Dermis microvascular lymphatic vessel endothelial cell (primary cell): ENCODE results near the gene ERC2. TPM values are rescaled to one million over a fixed set of nuclear protein-coding genes. Genes with fewer than 3 reads are reported as not detected.
A peak's percentile ranks its signal among the peaks of the same experiment; 100 is the strongest.
"Not testable (repeated sequence)": the region's sequence is repeated elsewhere in the genome, so short reads cannot be mapped to it uniquely, and the experiment has no call there.

ENCODE experiments used
- DNase-seq, 2 donors: peaks; one replicate each; pipeline versions ENCODE4 v3.0.0 to v3.0.0-alpha.2; 2010; ENCODE audit warnings: low read depth in 2 of 2
- total RNA-seq: library from RNA; depleted of rRNA; stranded (reverse); fragments of >200 nt; gene quantifications from 2 replicates; pipeline ENCODE4 v1.2.1, GENCODE V29; 2014

ERC2 gene
- 1.1 and 1.5 TPM in 2 replicates for total RNA-seq

GRCh38 chr3:56468184-56469106 is at the start of gene ERC2:
TSS of gene ERC2 (minus strand) at chr3:56468467.
- peak in 1 of 2 donors; percentile 21 for DNase-seq

- DNase-seq, result no peak
Measured at GRCh38 chr3:56502738-56503137, 34.5 kb upstream of the ERC2 start.

GRCh38 chr3:56496376-56496775 is 28.1 kb upstream of the ERC2 start:
- DNase-seq, result not testable (repeated sequence)

GRCh38 chr3:56494679-56495322 is 26.5 kb upstream of the ERC2 start:
- peak; percentile 81 to 86 for DNase-seq

- DNase-seq, result no peak
Measured at GRCh38 chr3:56491566-56491965, 23.3 kb upstream of the ERC2 start.

- DNase-seq, result no peak
Measured at GRCh38 chr3:56488812-56489600, 20.7 kb upstream of the ERC2 start.

GRCh38 chr3:56484525-56485032 is 16.3 kb upstream of the ERC2 start:
- no peak for DNase-seq

GRCh38 chr3:56484122-56484521 is 15.9 kb upstream of the ERC2 start:
- DNase-seq, result no peak

GRCh38 chr3:56477646-56478045 is 9.4 kb upstream of the ERC2 start:
- DNase-seq, result no peak

GRCh38 chr3:56476771-56477170 is 8.5 kb upstream of the ERC2 start:
- no peak for DNase-seq

- DNase-seq, result no peak
Measured at GRCh38 chr3:56471771-56472170, 3.5 kb upstream of the ERC2 start.

- no peak for DNase-seq
Measured at GRCh38 chr3:56469141-56469540, 874 bp upstream of the ERC2 start.

GRCh38 chr3:56467801-56468183 is 475 bp downstream of the ERC2 start:
- DNase-seq, result no peak

- peak; percentile 77 to 91 for DNase-seq
Measured at GRCh38 chr3:56467108-56467507, 1.2 kb downstream of the ERC2 start.

GRCh38 chr3:56459719-56460118 is 8.5 kb downstream of the ERC2 start:
- DNase-seq, result no peak

GRCh38 chr3:56459104-56459496 is 9.2 kb downstream of the ERC2 start:
- no peak for DNase-seq

GRCh38 chr3:56458496-56459103 is 9.7 kb downstream of the ERC2 start:
- no peak for DNase-seq

GRCh38 chr3:56456117-56456516 is 12.2 kb downstream of the ERC2 start:
- DNase-seq, result no peak

GRCh38 chr3:56453011-56453410 is 15.3 kb downstream of the ERC2 start:
- no peak for DNase-seq

GRCh38 chr3:56452085-56452484 is 16.2 kb downstream of the ERC2 start:
- DNase-seq, result no peak

GRCh38 chr3:56443372-56443771 is 24.9 kb downstream of the ERC2 start:
- no peak for DNase-seq
